ENCODE results near the gene NBEAL2.

Gene NBEAL2

DNA sequence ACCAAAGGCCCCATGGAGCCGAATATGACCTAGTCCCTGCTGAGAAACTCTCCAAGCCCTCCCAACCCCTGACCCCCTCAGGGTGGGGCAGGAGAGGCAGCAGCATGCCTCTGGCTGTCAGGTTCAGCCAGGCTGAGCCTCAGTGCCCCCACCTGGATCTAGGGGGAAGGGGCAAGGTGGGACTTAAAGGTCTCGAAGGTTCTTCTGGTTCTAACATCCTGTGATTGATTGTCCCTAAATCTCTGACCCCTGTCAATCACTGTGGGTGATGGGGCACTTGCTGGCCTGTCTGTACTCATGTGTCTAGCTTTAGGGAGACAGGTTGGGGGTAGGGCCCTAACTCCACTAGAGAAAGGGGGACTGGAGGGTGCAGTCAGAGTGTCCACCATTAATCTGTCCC, 13.8 kb downstream of the NBEAL2 start:
- peak overlapping the region in 1 of 11 experiments; percentile 95; a peak in 2 of 22 replicates for H3K4me2 ChIP-seq
- H3K27me3 ChIP-seq, result no peaks in the 10 kb centered on the region
- no peak for TF ChIP-seq Cebpa-rat (IDR thresholded peaks at IDR 0.05)
- H3K4me3 ChIP-seq, result no peak overlapping the region
- peak overlapping the region in 1 of 11 experiments; percentile 46; a peak in 1 of 22 replicates for H3K9ac ChIP-seq
- no peaks in the 10 kb centered on the region for H3K9me3 ChIP-seq (replicated peaks in 1 of 11)
- peak overlapping the region in 1 of 11 experiments; percentile 18; a peak in 2 of 22 replicates for H3K27ac ChIP-seq
- peaks cover 24 to 82% (median 50%) of the 10 kb centered on the region in 11 experiments for H3K36me3 ChIP-seq
- H3K4me1 ChIP-seq, result peaks cover 67 to 86% (median 71%) of the 10 kb centered on the region in 10 experiments
- peaks cover 0 to 53% (median 0%) of the 10 kb centered on the region in 11 experiments; a peak in 5 of 22 replicates for H4K20me1 ChIP-seq

DNA sequence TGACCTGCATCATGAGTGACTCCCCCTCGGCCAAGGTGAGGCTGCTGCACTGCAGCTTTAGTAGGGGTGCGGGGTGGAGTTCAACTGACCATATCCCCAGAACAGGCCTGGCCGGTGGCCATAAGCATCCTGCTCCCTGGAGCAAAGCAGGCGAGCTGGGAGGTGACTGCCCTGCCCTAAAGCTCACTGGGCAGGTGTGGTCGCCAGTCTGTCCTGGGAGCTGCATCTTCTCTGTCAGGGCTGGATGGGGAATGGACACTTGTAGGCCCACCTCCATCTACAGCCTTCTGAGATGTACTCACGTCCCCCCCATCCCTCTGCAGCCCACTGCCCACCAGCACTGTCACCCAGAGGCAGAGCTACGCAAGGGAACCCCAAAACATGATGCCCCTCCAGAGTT, 14.5 kb downstream of the NBEAL2 start:
- H3K9me3 ChIP-seq (replicated peaks in 1 of 11), result no peaks in the 10 kb centered on the region

DNA sequence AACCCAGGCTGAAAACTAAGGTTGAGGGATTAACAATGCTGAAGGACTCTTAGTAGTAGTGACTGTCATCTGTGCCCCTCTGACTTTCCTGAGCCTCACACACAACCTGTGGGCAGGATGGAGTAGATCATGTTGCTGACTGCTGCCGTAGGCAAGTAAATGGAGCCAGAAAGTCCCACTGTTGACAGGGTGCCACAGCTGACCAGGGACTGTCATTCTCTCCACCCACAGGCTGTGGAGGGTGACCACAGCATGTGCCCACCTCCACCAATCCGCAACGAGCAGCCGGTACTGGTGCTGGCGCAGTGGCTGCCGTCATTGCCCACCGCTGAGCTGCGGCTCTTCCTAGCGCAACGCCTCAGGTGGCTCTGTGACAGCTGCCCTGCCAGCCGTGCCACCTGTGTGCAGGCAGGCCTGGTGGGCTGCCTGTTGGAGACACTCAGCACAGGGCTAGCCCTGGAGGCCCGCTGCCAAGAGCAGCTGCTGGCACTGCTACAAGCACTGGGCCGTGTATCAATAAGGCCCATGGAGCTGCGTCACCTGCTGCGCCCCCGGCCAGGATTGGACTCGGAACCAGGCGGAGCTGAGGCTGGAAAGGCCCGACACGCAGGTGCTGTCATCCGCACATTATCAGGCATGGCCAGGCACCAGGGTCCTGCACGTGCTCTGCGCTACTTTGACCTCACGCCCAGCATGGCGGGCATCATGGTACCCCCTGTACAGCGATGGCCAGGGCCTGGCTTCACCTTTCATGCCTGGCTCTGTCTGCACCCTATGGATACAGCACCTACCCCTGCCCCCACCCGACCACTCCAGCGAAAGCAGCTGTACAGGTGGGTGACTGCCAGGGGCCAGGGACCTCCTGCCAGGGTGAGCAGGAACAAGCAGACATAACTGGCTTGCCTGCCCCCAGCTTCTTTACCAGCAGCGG, 15.6 kb downstream of the NBEAL2 start:
- H4K20me1 ChIP-seq, result peaks cover 0 to 70% (median 0%) of the 10 kb centered on the region in 11 experiments; a peak in 6 of 22 replicates
- no peak for TF ChIP-seq Cebpa-rat (IDR thresholded peaks at IDR 0.05)
- no peak overlapping the region for H3K9ac ChIP-seq
- peak overlapping the region in 2 of 11 experiments; percentile 9 to 21; a peak in 2 of 22 replicates for H3K27ac ChIP-seq
- peak overlapping the region in 1 of 11 experiments; percentile 86; a peak in 1 of 22 replicates for H3K4me2 ChIP-seq
- H3K9me3 ChIP-seq (replicated peaks in 1 of 11), result no peaks in the 10 kb centered on the region
- peaks cover 59 to 78% (median 67%) of the 10 kb centered on the region in 10 experiments for H3K4me1 ChIP-seq
- H3K27me3 ChIP-seq, result no peaks in the 10 kb centered on the region
- H3K36me3 ChIP-seq, result peaks cover 34 to 82% (median 60%) of the 10 kb centered on the region in 11 experiments
- no peak overlapping the region for H3K4me3 ChIP-seq

More for the DNA sequence above, 14.5 kb downstream of the NBEAL2 start:
- H3K4me1 ChIP-seq, result peaks cover 67 to 84% (median 71%) of the 10 kb centered on the region in 10 experiments
- no peak overlapping the region for H3K9ac ChIP-seq
- no peak for TF ChIP-seq Cebpa-rat (IDR thresholded peaks at IDR 0.05)
- no peak overlapping the region for H3K4me2 ChIP-seq
- peaks cover 26 to 82% (median 56%) of the 10 kb centered on the region in 11 experiments for H3K36me3 ChIP-seq
- H3K4me3 ChIP-seq, result no peak overlapping the region
- no peaks in the 10 kb centered on the region for H3K27me3 ChIP-seq
- no peak overlapping the region for H3K27ac ChIP-seq
- peaks cover 0 to 59% (median 0%) of the 10 kb centered on the region in 11 experiments; a peak in 6 of 22 replicates for H4K20me1 ChIP-seq

DNA sequence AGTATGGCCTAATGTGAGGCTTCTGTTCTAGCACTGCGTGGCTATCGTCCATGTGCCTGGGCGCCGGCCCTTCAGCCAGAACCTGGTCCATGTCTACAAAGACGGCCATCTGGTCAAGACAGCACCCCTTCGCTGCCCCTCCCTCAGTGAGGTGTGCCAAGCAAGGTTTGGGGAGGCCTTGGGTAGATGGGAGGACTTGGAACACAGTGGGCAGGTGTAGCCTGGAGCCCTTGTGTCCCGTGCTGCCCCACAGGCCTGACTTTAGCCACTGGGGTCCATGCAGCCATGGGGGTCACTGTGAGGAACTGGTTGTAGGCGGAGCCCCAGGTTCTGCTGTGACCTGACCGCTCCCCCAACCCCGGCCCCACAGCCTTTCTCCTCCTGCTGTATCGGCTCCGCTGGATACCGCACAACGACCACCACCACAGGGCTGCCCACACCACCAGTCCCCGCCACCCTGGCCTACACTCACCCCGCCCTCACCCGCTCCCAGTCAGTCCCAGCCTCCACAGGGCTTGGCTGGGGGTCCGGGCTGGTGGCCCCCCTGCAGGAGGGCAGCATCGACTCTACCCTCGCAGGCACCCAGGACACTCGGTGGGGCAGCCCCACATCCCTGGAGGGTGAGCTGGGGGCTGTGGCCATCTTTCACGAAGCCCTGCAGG, 16.6 kb downstream of the NBEAL2 start:
- peak overlapping the region in 8 of 11 experiments; percentile 5 to 64 (median 35); a peak in 8 of 22 replicates for H3K9ac ChIP-seq
- TF ChIP-seq Cebpa-rat (IDR thresholded peaks at IDR 0.05), result no peak
- no peaks in the 10 kb centered on the region for H3K9me3 ChIP-seq (replicated peaks in 1 of 11)
- peak overlapping the region in 7 of 11 experiments; percentile 24 to 59 (median 50); a peak in 11 of 22 replicates for H3K27ac ChIP-seq
- H4K20me1 ChIP-seq, result peaks cover 0 to 78% (median 0%) of the 10 kb centered on the region in 11 experiments; a peak in 6 of 22 replicates
- H3K36me3 ChIP-seq, result peaks cover 43 to 89% (median 67%) of the 10 kb centered on the region in 11 experiments
- peaks cover 59 to 77% (median 67%) of the 10 kb centered on the region in 10 experiments for H3K4me1 ChIP-seq
- H3K4me2 ChIP-seq, result peak overlapping the region; percentile 66 to 88 (median 79)
- H3K27me3 ChIP-seq, result no peaks in the 10 kb centered on the region
- H3K4me3 ChIP-seq, result no peak overlapping the region

DNA sequence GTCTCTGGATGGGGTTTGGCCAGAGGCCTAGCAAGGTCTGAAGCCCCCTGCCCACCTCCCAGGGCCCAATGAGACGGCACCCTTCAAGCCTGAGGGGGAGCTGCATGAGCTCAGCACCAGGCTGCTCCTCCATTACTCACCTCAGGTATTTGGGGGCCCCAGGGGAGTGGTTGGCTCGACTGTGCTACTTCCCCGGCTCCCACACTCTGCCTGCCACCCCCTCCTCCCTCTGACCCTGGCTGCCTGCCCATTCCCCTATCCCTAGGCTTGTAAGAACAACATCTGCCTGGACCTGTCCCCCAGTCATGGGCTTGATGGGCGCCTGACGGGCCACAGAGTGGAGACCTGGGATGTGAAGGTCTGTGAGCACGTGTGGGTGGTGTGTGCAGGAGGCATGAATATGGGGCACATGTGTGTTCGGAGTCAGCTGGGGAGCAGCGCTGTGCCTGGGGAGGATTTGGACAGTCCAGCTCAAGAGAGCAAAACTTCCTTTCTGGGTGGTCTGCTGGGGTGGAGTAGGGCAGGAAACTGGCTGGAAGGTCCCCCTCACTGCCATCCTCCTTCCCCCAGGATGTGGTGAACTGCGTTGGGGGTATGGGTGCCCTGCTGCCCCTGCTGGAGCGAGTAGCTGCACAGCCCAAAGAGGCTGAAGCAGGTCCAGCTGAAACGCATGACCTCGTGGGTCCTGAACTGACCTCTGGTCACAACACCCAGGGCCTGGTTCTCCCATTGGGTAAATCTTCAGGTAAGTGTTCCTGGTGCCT, 17.4 kb downstream of the NBEAL2 start:
- H3K27me3 ChIP-seq, result no peaks in the 10 kb centered on the region
- peaks cover 44 to 89% (median 69%) of the 10 kb centered on the region in 11 experiments for H3K36me3 ChIP-seq
- H3K9ac ChIP-seq, result peak overlapping the region; percentile 5 to 64 (median 33); a peak in 13 of 22 replicates

DNA sequence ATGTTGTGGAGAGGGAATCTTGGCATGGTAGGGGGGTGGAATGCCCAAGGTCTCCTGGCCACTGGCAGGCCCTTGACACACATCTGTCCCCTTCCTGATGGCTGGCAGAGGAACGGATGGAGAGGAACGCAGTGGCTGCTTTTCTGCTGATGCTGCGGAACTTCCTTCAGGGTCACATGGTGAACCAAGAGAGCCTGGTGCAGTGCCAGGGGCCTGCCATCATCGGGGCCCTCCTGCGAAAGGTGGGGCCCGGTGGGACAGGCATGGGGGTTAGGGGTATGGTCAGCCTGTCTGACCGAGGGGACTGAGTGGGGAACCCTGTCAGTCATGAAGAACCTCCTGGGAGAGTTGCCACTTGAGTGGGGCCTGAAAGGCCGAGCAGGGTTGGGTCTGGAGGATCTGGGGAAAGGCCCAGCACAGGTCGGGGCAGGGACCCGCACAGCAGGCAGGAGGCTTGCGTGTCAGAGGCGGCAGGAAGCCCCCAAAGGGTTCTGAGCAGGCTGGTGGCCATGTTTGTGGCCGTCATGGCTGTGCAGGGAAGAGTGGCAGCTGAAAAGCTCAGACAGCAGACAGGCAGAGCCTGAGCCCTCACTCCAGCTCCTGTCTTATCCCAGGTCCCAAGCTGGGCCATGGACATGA, 18.1 kb downstream of the NBEAL2 start:
- H3K27ac ChIP-seq, result peak overlapping the region in 9 of 11 experiments; percentile 9 to 59 (median 46); a peak in 16 of 22 replicates
- no peaks in the 10 kb centered on the region for H3K9me3 ChIP-seq (replicated peaks in 1 of 11)
- H3K27me3 ChIP-seq, result no peaks in the 10 kb centered on the region
- no peak for TF ChIP-seq Cebpa-rat (IDR thresholded peaks at IDR 0.05)
- peak overlapping the region; percentile 66 to 88 (median 79) for H3K4me2 ChIP-seq
- H4K20me1 ChIP-seq, result peaks cover 0 to 90% (median 0%) of the 10 kb centered on the region in 11 experiments; a peak in 6 of 22 replicates
- H3K4me1 ChIP-seq, result peaks cover 49 to 65% (median 55%) of the 10 kb centered on the region in 10 experiments
- H3K9ac ChIP-seq, result peak overlapping the region in 9 of 11 experiments; percentile 11 to 64 (median 37); a peak in 9 of 22 replicates
- H3K36me3 ChIP-seq, result peaks cover 51 to 89% (median 69%) of the 10 kb centered on the region in 11 experiments
- H3K4me3 ChIP-seq, result no peak overlapping the region

More for the DNA sequence above, 17.4 kb downstream of the NBEAL2 start:
- Histone ChIP-seq H3K4me3 (no peak overlapping the region), H3K4me1 (peaks cover 56 to 72% (median 62%) of the 10 kb centered on the region in 10 experiments), H3K9me3 (replicated peaks in 1 of 11) (no peaks in the 10 kb centered on the region), H3K27ac (peak overlapping the region in 8 of 11 experiments; percentile 24 to 59 (median 48); a peak in 16 of 22 replicates), H4K20me1 (peaks cover 0 to 83% (median 0%) of the 10 kb centered on the region in 11 experiments; a peak in 6 of 22 replicates), H3K4me2 (peak overlapping the region; percentile 66 to 88 (median 79))
- TF ChIP-seq Cebpa-rat (IDR thresholded peaks at IDR 0.05), result no peak

DNA sequence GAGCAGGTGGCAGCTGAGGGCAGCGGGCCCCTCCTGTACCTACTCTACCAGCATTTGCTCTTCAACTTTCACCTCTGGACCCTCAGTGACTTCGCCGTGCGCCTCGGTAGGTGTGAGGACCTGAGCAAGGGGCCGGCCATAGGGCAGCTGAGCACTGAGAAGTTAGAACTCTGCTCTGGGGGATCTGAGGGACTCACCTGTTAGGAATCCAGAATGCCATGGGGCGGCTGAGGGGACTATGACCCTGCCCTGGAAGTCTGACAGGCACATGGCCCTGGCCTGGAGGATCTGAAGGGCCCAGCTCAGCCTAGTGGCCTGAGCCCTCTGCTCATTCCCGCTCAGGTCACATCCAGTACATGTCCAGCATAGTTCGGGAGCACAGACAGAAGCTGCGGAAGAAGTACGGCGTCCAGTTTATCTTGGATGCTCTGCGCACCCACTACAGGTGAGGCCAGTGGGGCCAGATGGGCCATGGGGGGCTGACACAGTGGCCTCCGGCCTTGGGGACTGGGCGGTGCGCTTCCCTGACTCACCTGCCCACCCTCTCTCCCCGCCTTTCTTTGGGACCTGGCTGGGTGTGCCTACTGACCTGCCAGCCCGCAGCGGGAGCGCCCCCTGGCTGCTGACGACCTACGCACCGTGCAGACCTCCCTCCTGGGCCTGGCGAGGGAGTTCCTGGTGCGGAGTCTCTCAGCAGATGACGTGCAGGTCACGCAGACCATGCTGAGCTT, 18.8 kb downstream of the NBEAL2 start:
- no peak for TF ChIP-seq Cebpa-rat (IDR thresholded peaks at IDR 0.05)
- H3K9ac ChIP-seq, result peak overlapping the region in 5 of 11 experiments; percentile 19 to 37 (median 25); a peak in 2 of 22 replicates
- peak overlapping the region; percentile 66 to 88 (median 79) for H3K4me2 ChIP-seq
- no peaks in the 10 kb centered on the region for H3K9me3 ChIP-seq (replicated peaks in 1 of 11)
- H3K27ac ChIP-seq, result peak overlapping the region in 4 of 11 experiments; percentile 9 to 59 (median 54); a peak in 7 of 22 replicates
- H3K27me3 ChIP-seq, result no peaks in the 10 kb centered on the region
- peaks cover 50 to 90% (median 70%) of the 10 kb centered on the region in 11 experiments for H3K36me3 ChIP-seq
- peaks cover 47 to 61% (median 53%) of the 10 kb centered on the region in 10 experiments for H3K4me1 ChIP-seq
- H3K4me3 ChIP-seq, result no peak overlapping the region
- peaks cover 0 to 95% (median 0%) of the 10 kb centered on the region in 11 experiments; a peak in 6 of 22 replicates for H4K20me1 ChIP-seq
